Bronchial epithelial cell (primary cell): ENCODE data around the gene ADAM30. TPM values are rescaled to one million over a fixed set of nuclear protein-coding genes. Genes with fewer than 3 reads are reported as not detected.

Experiments used
- DNase-seq: peaks from one replicate; pipeline ENCODE4 v3.0.0-alpha.2; 2010; ENCODE audit warnings: low read depth
- FAIRE-seq: peaks from 2 replicates; lab custom pipeline; 2011; peaks lifted over from hg19 to GRCh38; lab: Jason Lieb, UNC
- H3K27me3 ChIP-seq: 2 replicates; pipeline ENCODE4 v1.5.1; 2011; ENCODE audit warnings: low read length; ENCODE audit not compliant: control insufficient read depth, insufficient read depth
- H3K36me3 ChIP-seq: 2 replicates; pipeline ENCODE4 v1.5.1; 2011; ENCODE audit warnings: low read length; ENCODE audit not compliant: control insufficient read depth, insufficient read depth
- H3K4me3 ChIP-seq: 2 replicates; pipeline ENCODE4 v1.5.1; 2011; ENCODE audit warnings: mild to moderate bottlenecking, low read depth, low read length, control low read depth
- CTCF ChIP-seq: IDR thresholded peaks from 2 replicates; pipeline ENCODE4 v1.5.1; 2011; ENCODE audit warnings: mild to moderate bottlenecking, moderate library complexity, low read length, control low read depth, inconsistent platforms; ENCODE audit not compliant: insufficient read depth, severe bottlenecking
- total RNA-seq: library from RNA; depleted of rRNA; stranded (reverse); fragments of >200 nt; gene quantifications from 2 replicates; pipeline ENCODE4 v1.2.1, GENCODE V29; 2014

ADAM30 gene
- total RNA-seq, 1 donor from 2014 or later, result not detected

- FAIRE-seq (no peak), DNase-seq (no peak)
- H3K27me3 ChIP-seq, result no peaks in the 10 kb centered on the region
- no peak for TF ChIP-seq CTCF
- no peak overlapping the region for H3K4me3 ChIP-seq
- no peaks in the 10 kb centered on the region for H3K36me3 ChIP-seq
These were observed 26.3 kb downstream of the ADAM30 start for GRCh38 chr1:119869995-119870394.

GRCh38 chr1:119868176-119868575 lies 28.1 kb downstream of the ADAM30 start:
- DNase-seq (no peak), FAIRE-seq (no peak)
- Histone ChIP-seq H3K27me3 (no peaks in the 10 kb centered on the region), H3K4me3 (no peak overlapping the region), H3K36me3 (no peaks in the 10 kb centered on the region)
- TF ChIP-seq CTCF, result no peak

- Histone ChIP-seq H3K36me3 (no peaks in the 10 kb centered on the region), H3K4me3 (no peak overlapping the region), H3K27me3 (no peaks in the 10 kb centered on the region)
- FAIRE-seq, result no peak
- TF ChIP-seq CTCF, result no peak
- DNase-seq, result no peak
These were observed 29.9 kb downstream of the ADAM30 start for GRCh38 chr1:119866451-119866850.

GRCh38 chr1:119865627-119866026 lies 30.7 kb downstream of the ADAM30 start:
- Histone ChIP-seq H3K27me3 (no peaks in the 10 kb centered on the region), H3K36me3 (no peaks in the 10 kb centered on the region), H3K4me3 (no peak overlapping the region)
- FAIRE-seq (no peak), DNase-seq (no peak)
- no peak for TF ChIP-seq CTCF

- Histone ChIP-seq H3K27me3 (no peaks in the 10 kb centered on the region), H3K36me3 (no peaks in the 10 kb centered on the region), H3K4me3 (no peak overlapping the region)
- no peak for DNase-seq
- TF ChIP-seq CTCF, result no peak
- FAIRE-seq, result no peak
These were observed 34.0 kb downstream of the ADAM30 start for GRCh38 chr1:119862276-119862675.

GRCh38 chr1:119861547-119861946 lies 34.8 kb downstream of the ADAM30 start:
- DNase-seq, result no peak
- TF ChIP-seq CTCF, result no peak
- Histone ChIP-seq H3K4me3 (no peak overlapping the region), H3K27me3 (no peaks in the 10 kb centered on the region), H3K36me3 (no peaks in the 10 kb centered on the region)
- no peak for FAIRE-seq
